Neuron (in vitro differentiated cells): ENCODE results near the gene MYO16.

Experiments
- H2AFZ ChIP-seq: one replicate; pipeline ENCODE4 v1.6.1; 2013; ENCODE audit warnings: low read depth, mild to moderate bottlenecking, inconsistent platforms, low read length, moderate library complexity
- H3K27me3 ChIP-seq: one replicate; pipeline ENCODE4 v1.6.1; 2013; ENCODE audit warnings: low read length; ENCODE audit not compliant: insufficient read depth
- H3K36me3 ChIP-seq: one replicate; pipeline ENCODE4 v1.6.1; 2013; ENCODE audit warnings: low read length; ENCODE audit not compliant: insufficient read depth
- H3K4me1 ChIP-seq: one replicate; pipeline ENCODE4 v1.6.1; 2013; ENCODE audit warnings: low read length; ENCODE audit not compliant: insufficient read depth
- H3K4me3 ChIP-seq: 2 replicates; pipeline ENCODE4 v1.5.1; 2013; ENCODE audit warnings: mild to moderate bottlenecking, low read length, moderate library complexity
- H3K9me3 ChIP-seq: one replicate; pipeline ENCODE4 v1.6.1; 2013; ENCODE audit warnings: low read length

MYO16 gene

GRCh38 chr13:109253316-109253715 is 623.9 kb downstream of the MYO16 start:
- Histone ChIP-seq H3K4me3 (no peak overlapping the region), H3K9me3 (no peaks in the 10 kb centered on the region), H3K4me1 (peaks cover 14% of the 10 kb centered on the region), H3K27me3 (no peaks in the 10 kb centered on the region), H2AFZ (no peak overlapping the region), H3K36me3 (no peaks in the 10 kb centered on the region)

GRCh38 chr13:109254274-109254673 is 624.9 kb downstream of the MYO16 start:
- Histone ChIP-seq H2AFZ (no peak overlapping the region), H3K27me3 (no peaks in the 10 kb centered on the region), H3K4me3 (no peak overlapping the region), H3K4me1 (peaks cover 14% of the 10 kb centered on the region), H3K36me3 (no peaks in the 10 kb centered on the region), H3K9me3 (peaks cover 4% of the 10 kb centered on the region)

- Histone ChIP-seq H3K9me3 (peaks cover 4% of the 10 kb centered on the region), H2AFZ (no peak overlapping the region), H3K4me1 (peaks cover 14% of the 10 kb centered on the region), H3K4me3 (no peak overlapping the region), H3K27me3 (no peaks in the 10 kb centered on the region), H3K36me3 (no peaks in the 10 kb centered on the region)
Observed at GRCh38 chr13:109255141-109255856, 625.9 kb downstream of the MYO16 start.

GRCh38 chr13:109256866-109257760 is 627.7 kb downstream of the MYO16 start:
- Histone ChIP-seq H3K4me3 (no peak overlapping the region), H3K9me3 (peaks cover 4% of the 10 kb centered on the region), H2AFZ (no peak overlapping the region), H3K4me1 (peaks cover 14% of the 10 kb centered on the region), H3K27me3 (no peaks in the 10 kb centered on the region), H3K36me3 (no peaks in the 10 kb centered on the region)
